ENCODE results near the gene METTL25. TPM values are rescaled to one million over a fixed set of nuclear protein-coding genes. Genes with fewer than 3 reads are reported as not detected.

Gene METTL25
- 9.4 and 14.3 TPM in 2 replicates for total RNA-seq (ENCODE audit: low replicate concordance)
- long read RNA-seq, transcript METTL25-201 (12 exons, 2,093 nt), result major isoform, 18 of 32 reads
- long read RNA-seq, partial matches to known transcripts, result 4 of 32 reads
- long read RNA-seq, other reads (novel, unspliced or antisense), result 8 of 32 reads

- TF ChIP-seq CTCF (conservative IDR thresholded peaks at IDR 0.05), result peak; percentile 96
- Mint-ChIP-seq H3K27me3 (no peaks in the 10 kb centered on the region), H3K36me3 (peaks cover 11% of the 10 kb centered on the region), H3K4me3 (peak within 1 kb of the TSS; percentile 100), H3K27ac (peak within 1 kb of the TSS; percentile 100), H3K4me1 (ENCODE audit: unreplicated experiment) (peaks cover 23% of the 10 kb centered on the region), H3K9me3 (no peaks in the 10 kb centered on the region)
- peak; percentile 99 for DNase-seq (ENCODE audit: extremely low spot score, unreplicated experiment)
Observed at GRCh38 chr12:82358200-82359114, at the start of gene METTL25, which contains the start of gene CCDC59. TSS of gene METTL25 (plus strand) at chr12:82358529. CDS start at chr12:82358566, 37 bp downstream. TSS of gene CCDC59 (minus strand) at chr12:82358387. CDS start at chr12:82358376, 11 bp downstream.

- H3K27me3 Mint-ChIP-seq, result no peaks in the 10 kb centered on the region
- no peak for TF ChIP-seq CTCF (conservative IDR thresholded peaks at IDR 0.05)
- no peaks in the 10 kb centered on the region for H3K36me3 Mint-ChIP-seq
- no peaks in the 10 kb centered on the region for H3K9me3 Mint-ChIP-seq
- DNase-seq (ENCODE audit: extremely low spot score, unreplicated experiment), result no peak
- H3K27ac Mint-ChIP-seq, result peak overlapping the region; percentile 26
- H3K4me1 Mint-ChIP-seq (ENCODE audit: unreplicated experiment), result no peaks in the 10 kb centered on the region
- H3K4me3 Mint-ChIP-seq, result no peak overlapping the region
Observed at GRCh38 chr12:82314406-82314892, 43.9 kb upstream of the METTL25 start.

- no peaks in the 10 kb centered on the region for H3K27me3 Mint-ChIP-seq
- no peak overlapping the region for H3K4me3 Mint-ChIP-seq
- H3K27ac Mint-ChIP-seq, result no peak overlapping the region
- no peak for TF ChIP-seq CTCF (conservative IDR thresholded peaks at IDR 0.05)
- no peak for DNase-seq (ENCODE audit: extremely low spot score, unreplicated experiment)
- H3K4me1 Mint-ChIP-seq (ENCODE audit: unreplicated experiment), result no peaks in the 10 kb centered on the region
- H3K9me3 Mint-ChIP-seq, result no peaks in the 10 kb centered on the region
- no peaks in the 10 kb centered on the region for H3K36me3 Mint-ChIP-seq
Observed at GRCh38 chr12:82319276-82319675, 39.1 kb upstream of the METTL25 start.

- Mint-ChIP-seq H3K27me3 (no peaks in the 10 kb centered on the region), H3K4me1 (ENCODE audit: unreplicated experiment) (no peaks in the 10 kb centered on the region)
- TF ChIP-seq CTCF (conservative IDR thresholded peaks at IDR 0.05), result no peak
Observed at GRCh38 chr12:82325540-82326336, 32.6 kb upstream of the METTL25 start.

GRCh38 chr12:82326905-82327503 is 31.3 kb upstream of the METTL25 start:
- peak; percentile 83 for TF ChIP-seq CTCF (conservative IDR thresholded peaks at IDR 0.05)
- no peaks in the 10 kb centered on the region for H3K36me3 Mint-ChIP-seq

More at GRCh38 chr12:82325540-82326336, 32.6 kb upstream of the METTL25 start:
- Mint-ChIP-seq H3K36me3 (no peaks in the 10 kb centered on the region), H3K27ac (no peak overlapping the region), H3K9me3 (no peaks in the 10 kb centered on the region), H3K4me3 (no peak overlapping the region)
- DNase-seq (ENCODE audit: extremely low spot score, unreplicated experiment), result no peak

More at GRCh38 chr12:82326905-82327503, 31.3 kb upstream of the METTL25 start:
- no peak for DNase-seq (ENCODE audit: extremely low spot score, unreplicated experiment)
- H3K9me3 Mint-ChIP-seq, result no peaks in the 10 kb centered on the region
- no peak overlapping the region for H3K4me3 Mint-ChIP-seq
- no peaks in the 10 kb centered on the region for H3K4me1 Mint-ChIP-seq (ENCODE audit: unreplicated experiment)
- H3K27me3 Mint-ChIP-seq, result no peaks in the 10 kb centered on the region
- H3K27ac Mint-ChIP-seq, result no peak overlapping the region

Data from type B pancreatic cell (in vitro differentiated cells).